ENCODE measurements around the gene SMC6.

- TF ChIP-seq POLR2A (IDR thresholded peaks at IDR 0.05) (no peak), EP300 (IDR thresholded peaks at IDR 0.05) (no peak)
Measured at GRCh38 chr2:17674817-17675216, 78.8 kb downstream of the SMC6 start.
